Smooth muscle cell (in vitro differentiated cells): ENCODE measurements around the gene OSBPL10. TPM values are rescaled to one million over a fixed set of nuclear protein-coding genes. Genes with fewer than 3 reads are reported as not detected.

Experiments used
- DNase-seq: peaks from one replicate; lab custom pipeline; 2025; ENCODE audit not compliant: unreplicated experiment; lab: John Stamatoyannopoulos, UW
- H2AFZ ChIP-seq: fragments of 200-600 bp; sonication (generic); 2 replicates; pipeline ENCODE4 v1.6.0; 2016; ENCODE audit warnings: antibody characterized with exemption, low read depth, mild to moderate bottlenecking
- H3F3A ChIP-seq: fragments of 200-600 bp; sonication (generic); 2 replicates; pipeline ENCODE4 v1.6.0; 2017; ENCODE audit warnings: antibody characterized with exemption, low read depth
- H3K27ac ChIP-seq: fragments of 200-600 bp; sonication (generic); 2 replicates; pipeline ENCODE4 v1.5.1; 2016; ENCODE audit warnings: low read depth, mild to moderate bottlenecking
- H3K27me3 ChIP-seq: fragments of 200-600 bp; sonication (generic); 2 replicates; pipeline ENCODE4 v1.6.1; 2016; ENCODE audit warnings: low read depth, mild to moderate bottlenecking
- H3K36me3 ChIP-seq: fragments of 200-600 bp; sonication (generic); 2 replicates; pipeline ENCODE4 v1.5.1; 2016; ENCODE audit warnings: low read depth
- H3K4me1 ChIP-seq: fragments of 200-600 bp; sonication (generic); 2 replicates; pipeline ENCODE4 v1.5.1; 2016; ENCODE audit warnings: low read depth
- H3K4me2 ChIP-seq: fragments of 200-600 bp; sonication (generic); 2 replicates; pipeline ENCODE4 v1.6.0; 2016; ENCODE audit warnings: mild to moderate bottlenecking
- H3K4me3 ChIP-seq: fragments of 200-600 bp; sonication (generic); 2 replicates; pipeline ENCODE4 v1.5.1; 2016; ENCODE audit warnings: mild to moderate bottlenecking
- H3K79me2 ChIP-seq: fragments of 200-600 bp; sonication (generic); 2 replicates; pipeline ENCODE4 v1.6.0; 2016; ENCODE audit warnings: low read depth, mild to moderate bottlenecking
- H3K9ac ChIP-seq: fragments of 200-600 bp; sonication (generic); 2 replicates; pipeline ENCODE4 v1.6.0; 2016; ENCODE audit warnings: low read depth
- H3K9me3 ChIP-seq: fragments of 200-600 bp; sonication (generic); replicated peaks from 2 replicates; pipeline ENCODE4 v1.5.1; 2016; ENCODE audit warnings: low read depth
- H4K20me1 ChIP-seq: fragments of 200-600 bp; sonication (generic); 2 replicates; pipeline ENCODE4 v1.6.0; 2016; ENCODE audit warnings: low read depth
- WGBS: methylation state at CpG from one replicate; pipeline ENCODE4 v1.1.7; 2016; ENCODE audit warnings: low lambda C conversion rate; 5-methylcytosine and 5-hydroxymethylcytosine counted together
- polyA plus RNA-seq: library from polyadenylated mRNA; unstranded; fragments of >200 nt; fragmentation: Nextera tagmentation; extraction: Ambion mirVana; gene quantifications from 2 replicates; pipeline ENCODE4 v1.2.1, GENCODE V29; 2016
- total RNA-seq: library from RNA; depleted of rRNA; stranded (reverse); fragments of >200 nt; gene quantifications from 2 replicates; pipeline ENCODE4 v1.2.3, GENCODE V29; 2014
- TF ChIP-seq, protein P1 (sequence below): fragments of 200-600 bp; sonication (generic); IDR thresholded peaks from 2 replicates; pipeline ENCODE4 v1.5.1; 2017; ENCODE audit warnings: borderline replicate concordance, mild to moderate bottlenecking, antibody characterized with exemption; ENCODE audit not compliant: insufficient read depth, poor library complexity, severe bottlenecking

Gene OSBPL10
- total and polyA plus RNA-seq, 2 experiments from 2014 or later, result 48.9 to 91.5 TPM

GRCh38 chr3:32009957-32010356 is 28.9 kb upstream of the OSBPL10 start:
- no peaks in the 10 kb centered on the region for H3K4me1 ChIP-seq
- no peak overlapping the region for H3K4me3 ChIP-seq
- no peaks in the 10 kb centered on the region for H3K79me2 ChIP-seq
- TF ChIP-seq, protein P1, sequence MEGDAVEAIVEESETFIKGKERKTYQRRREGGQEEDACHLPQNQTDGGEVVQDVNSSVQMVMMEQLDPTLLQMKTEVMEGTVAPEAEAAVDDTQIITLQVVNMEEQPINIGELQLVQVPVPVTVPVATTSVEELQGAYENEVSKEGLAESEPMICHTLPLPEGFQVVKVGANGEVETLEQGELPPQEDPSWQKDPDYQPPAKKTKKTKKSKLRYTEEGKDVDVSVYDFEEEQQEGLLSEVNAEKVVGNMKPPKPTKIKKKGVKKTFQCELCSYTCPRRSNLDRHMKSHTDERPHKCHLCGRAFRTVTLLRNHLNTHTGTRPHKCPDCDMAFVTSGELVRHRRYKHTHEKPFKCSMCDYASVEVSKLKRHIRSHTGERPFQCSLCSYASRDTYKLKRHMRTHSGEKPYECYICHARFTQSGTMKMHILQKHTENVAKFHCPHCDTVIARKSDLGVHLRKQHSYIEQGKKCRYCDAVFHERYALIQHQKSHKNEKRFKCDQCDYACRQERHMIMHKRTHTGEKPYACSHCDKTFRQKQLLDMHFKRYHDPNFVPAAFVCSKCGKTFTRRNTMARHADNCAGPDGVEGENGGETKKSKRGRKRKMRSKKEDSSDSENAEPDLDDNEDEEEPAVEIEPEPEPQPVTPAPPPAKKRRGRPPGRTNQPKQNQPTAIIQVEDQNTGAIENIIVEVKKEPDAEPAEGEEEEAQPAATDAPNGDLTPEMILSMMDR, result no peak
- no peaks in the 10 kb centered on the region for H3K27me3 ChIP-seq
- DNase-seq, result no peak
- H3K27ac ChIP-seq, result no peak overlapping the region
- no peaks in the 10 kb centered on the region for H3F3A ChIP-seq
- no peak overlapping the region for H3K4me2 ChIP-seq
- H4K20me1 ChIP-seq, result no peaks in the 10 kb centered on the region
- H3K9ac ChIP-seq, result no peak overlapping the region
- no peaks in the 10 kb centered on the region for H3K9me3 ChIP-seq
- 95% methylated on average over 2 of the region's 2 CpGs for WGBS
- no peak overlapping the region for H2AFZ ChIP-seq
- H3K36me3 ChIP-seq, result no peaks in the 10 kb centered on the region

DNA sequence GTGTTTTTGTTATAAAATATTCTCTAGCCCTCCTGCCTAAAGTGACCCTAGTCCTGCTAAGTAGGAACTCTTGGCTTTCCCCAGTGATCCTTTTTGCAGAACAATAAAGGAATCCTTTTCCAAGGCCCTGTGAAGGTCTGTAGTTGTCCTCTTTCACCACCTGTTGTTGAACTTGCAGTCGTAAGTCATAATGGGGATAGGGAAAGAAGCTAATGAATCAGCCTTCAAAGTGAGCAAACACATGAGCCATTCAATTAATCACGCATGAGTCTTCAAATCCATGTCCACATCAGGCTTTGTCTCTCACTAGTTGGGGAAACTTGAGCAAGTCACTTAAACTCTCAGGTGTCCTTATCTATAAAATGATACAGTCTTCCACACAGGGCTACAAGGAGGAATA is 28.0 kb upstream of the OSBPL10 start:
- Histone ChIP-seq H3K9me3 (no peaks in the 10 kb centered on the region), H3K4me1 (no peaks in the 10 kb centered on the region), H2AFZ (no peak overlapping the region), H3K4me3 (no peak overlapping the region), H3K27me3 (no peaks in the 10 kb centered on the region), H3K36me3 (no peaks in the 10 kb centered on the region), H4K20me1 (no peaks in the 10 kb centered on the region), H3K79me2 (no peaks in the 10 kb centered on the region), H3K4me2 (no peak overlapping the region), H3K27ac (no peak overlapping the region), H3K9ac (no peak overlapping the region), H3F3A (no peaks in the 10 kb centered on the region)
- TF ChIP-seq, protein P1, result no peak
- no peak for DNase-seq
- WGBS, result 93% methylated on average over 2 of the region's 2 CpGs

DNA sequence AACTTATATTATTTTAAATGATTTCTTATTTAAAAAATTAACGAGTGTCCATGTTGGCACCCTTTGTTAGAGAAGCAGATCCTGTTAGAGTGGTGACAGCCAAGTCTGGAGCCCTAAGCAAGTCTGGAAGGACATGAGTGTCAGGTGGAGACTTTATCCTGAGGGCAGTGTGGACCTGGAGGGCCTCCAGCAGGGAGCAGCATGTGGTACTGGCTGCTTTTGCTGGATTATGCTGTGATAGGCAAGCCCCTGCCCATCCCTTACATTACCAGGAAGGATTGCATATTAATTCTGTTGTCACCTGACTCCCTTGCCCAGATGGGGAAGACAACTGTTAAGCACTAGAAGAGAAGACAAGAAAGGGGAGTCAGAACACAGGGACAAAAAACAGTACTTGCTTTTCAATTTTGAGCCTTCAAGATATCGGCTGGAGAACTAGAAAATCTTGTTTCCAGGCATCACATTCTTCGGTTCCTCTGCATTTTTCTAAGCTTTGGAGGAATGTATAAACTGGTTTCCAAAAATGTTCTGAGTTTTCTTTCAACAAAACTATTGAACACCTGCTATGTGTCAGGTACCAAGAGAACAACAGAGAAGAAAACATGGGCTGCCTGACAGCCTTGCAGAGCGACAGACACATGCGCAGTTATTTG is 23.2 kb upstream of the OSBPL10 start:
- Histone ChIP-seq H4K20me1 (no peaks in the 10 kb centered on the region), H3K27me3 (no peaks in the 10 kb centered on the region), H3K36me3 (no peaks in the 10 kb centered on the region), H3K4me1 (peaks cover 7% of the 10 kb centered on the region), H3K27ac (no peak overlapping the region), H3K4me2 (no peak overlapping the region), H3F3A (peaks cover 5% of the 10 kb centered on the region), H3K9me3 (no peaks in the 10 kb centered on the region), H2AFZ (no peak overlapping the region), H3K9ac (no peak overlapping the region), H3K79me2 (no peaks in the 10 kb centered on the region), H3K4me3 (no peak overlapping the region)
- TF ChIP-seq, protein P1, result peak; percentile 7
- whole genome bisulfite sequencing, result 83% methylated on average over 5 of the region's 5 CpGs
- no peak for DNase-seq

DNA sequence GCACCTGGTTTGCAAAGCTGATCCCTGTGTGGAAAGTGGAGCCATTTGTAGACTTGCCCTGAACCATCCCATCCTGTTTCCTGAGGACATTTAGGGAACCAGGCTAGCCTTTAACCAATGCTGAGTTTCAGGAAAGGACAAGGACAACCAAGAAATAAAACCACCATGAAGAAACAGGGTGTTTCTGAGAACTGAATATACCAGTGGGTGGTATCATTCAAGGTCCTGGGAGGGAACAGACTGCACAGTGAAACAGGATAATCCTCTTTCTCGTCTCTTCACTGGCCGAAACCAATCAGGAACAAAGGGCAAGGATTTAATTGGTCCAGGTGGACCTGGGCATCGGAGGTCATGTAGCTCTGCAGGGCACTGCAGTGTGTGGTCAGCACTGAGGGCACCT is 22.3 kb upstream of the OSBPL10 start:
- TF ChIP-seq, protein P1, result no peak
- H3K4me3 ChIP-seq, result no peak overlapping the region
- H3K9ac ChIP-seq, result no peak overlapping the region
- WGBS, result 91% methylated on average over 3 of the region's 3 CpGs
- no peak overlapping the region for H3K4me2 ChIP-seq
- no peak for DNase-seq
- no peak overlapping the region for H2AFZ ChIP-seq
- H3K36me3 ChIP-seq, result no peaks in the 10 kb centered on the region
- H3K9me3 ChIP-seq, result no peaks in the 10 kb centered on the region
- H3K27me3 ChIP-seq, result no peaks in the 10 kb centered on the region
- peaks cover 7% of the 10 kb centered on the region for H3K4me1 ChIP-seq
- H3F3A ChIP-seq, result peaks cover 5% of the 10 kb centered on the region
- H3K79me2 ChIP-seq, result no peaks in the 10 kb centered on the region
- no peaks in the 10 kb centered on the region for H4K20me1 ChIP-seq
- H3K27ac ChIP-seq, result no peak overlapping the region
